C4-2B (cell line): ENCODE data around the gene NT5C1A.

Experiments
- ZFX ChIP-seq: fragments of 450-650 bp; IDR thresholded peaks from 2 replicates; pipeline ENCODE4 v1.6.1; 2017
- TF ChIP-seq, protein P1 (sequence below): fragments of 450-650 bp; conservative IDR thresholded peaks from 2 replicates; pipeline ENCODE4 v1.5.1; 2017; ENCODE audit warnings: mild to moderate bottlenecking

DNA sequence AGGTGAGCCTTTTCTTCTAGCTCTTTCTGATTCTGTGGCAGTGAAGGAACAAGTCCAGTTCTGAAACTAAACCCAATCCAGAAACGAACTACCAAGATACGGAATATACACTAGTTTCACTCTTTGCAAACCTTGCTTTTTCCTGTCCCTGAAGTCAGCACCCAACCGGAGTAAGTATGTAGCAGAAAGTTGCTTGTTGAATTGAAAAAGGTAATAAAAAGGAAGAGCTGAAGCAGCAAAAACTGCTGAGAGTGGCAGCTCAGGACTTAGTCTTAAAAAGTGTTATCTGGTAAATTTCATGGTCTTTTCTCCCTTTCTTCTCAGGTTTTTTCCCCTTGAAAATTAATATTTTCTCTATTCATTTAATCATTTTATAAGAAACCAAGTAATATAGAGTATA lies 9.4 kb upstream of the NT5C1A start:
- TF ChIP-seq, protein P1, sequence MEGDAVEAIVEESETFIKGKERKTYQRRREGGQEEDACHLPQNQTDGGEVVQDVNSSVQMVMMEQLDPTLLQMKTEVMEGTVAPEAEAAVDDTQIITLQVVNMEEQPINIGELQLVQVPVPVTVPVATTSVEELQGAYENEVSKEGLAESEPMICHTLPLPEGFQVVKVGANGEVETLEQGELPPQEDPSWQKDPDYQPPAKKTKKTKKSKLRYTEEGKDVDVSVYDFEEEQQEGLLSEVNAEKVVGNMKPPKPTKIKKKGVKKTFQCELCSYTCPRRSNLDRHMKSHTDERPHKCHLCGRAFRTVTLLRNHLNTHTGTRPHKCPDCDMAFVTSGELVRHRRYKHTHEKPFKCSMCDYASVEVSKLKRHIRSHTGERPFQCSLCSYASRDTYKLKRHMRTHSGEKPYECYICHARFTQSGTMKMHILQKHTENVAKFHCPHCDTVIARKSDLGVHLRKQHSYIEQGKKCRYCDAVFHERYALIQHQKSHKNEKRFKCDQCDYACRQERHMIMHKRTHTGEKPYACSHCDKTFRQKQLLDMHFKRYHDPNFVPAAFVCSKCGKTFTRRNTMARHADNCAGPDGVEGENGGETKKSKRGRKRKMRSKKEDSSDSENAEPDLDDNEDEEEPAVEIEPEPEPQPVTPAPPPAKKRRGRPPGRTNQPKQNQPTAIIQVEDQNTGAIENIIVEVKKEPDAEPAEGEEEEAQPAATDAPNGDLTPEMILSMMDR = no peak
- TF ChIP-seq ZFX = no peak
